MM.1S (cell line): Measurements from ENCODE around the gene FBXO34.

Experiments
- DNase-seq: peaks from one replicate; pipeline ENCODE4 v3.0.0-alpha.2; 2015
- H2AFZ ChIP-seq: fragments of 300-600 bp; sonication (generic); 2 replicates; pipeline ENCODE4 v1.6.0; 2016; ENCODE audit warnings: antibody characterized with exemption, low read length
- H3F3A ChIP-seq: fragments of 300-600 bp; sonication (generic); 2 replicates; pipeline ENCODE4 v1.6.1; 2016; ENCODE audit warnings: mild to moderate bottlenecking, antibody characterized with exemption, low read length, moderate library complexity, mixed read lengths; ENCODE audit not compliant: insufficient read depth
- H3K27ac ChIP-seq: fragments of 300-600 bp; sonication (generic); 2 replicates; pipeline ENCODE4 v1.5.1; 2016; ENCODE audit warnings: mild to moderate bottlenecking, low read length
- H3K27me3 ChIP-seq: fragments of 300-600 bp; sonication (generic); replicated peaks from 2 replicates; pipeline ENCODE4 v1.6.0; 2016; ENCODE audit warnings: low read length; ENCODE audit not compliant: insufficient read depth
- H3K36me3 ChIP-seq: fragments of 300-600 bp; sonication (generic); replicated peaks from 2 replicates; pipeline ENCODE4 v1.6.1; 2016; ENCODE audit warnings: mild to moderate bottlenecking, low read length, mixed read lengths; ENCODE audit not compliant: insufficient read depth
- H3K4me1 ChIP-seq: fragments of 300-600 bp; sonication (generic); 2 replicates; pipeline ENCODE4 v1.6.1; 2016; ENCODE audit warnings: low read length, mixed read lengths
- H3K4me2 ChIP-seq: fragments of 300-600 bp; sonication (generic); 2 replicates; pipeline ENCODE4 v1.6.0; 2016; ENCODE audit warnings: low read depth, low read length
- H3K4me3 ChIP-seq: fragments of 300-600 bp; sonication (generic); 2 replicates; pipeline ENCODE4 v1.5.1; 2016; ENCODE audit warnings: low read length, mixed read lengths
- H3K79me2 ChIP-seq: fragments of 300-600 bp; sonication (generic); 2 replicates; pipeline ENCODE4 v1.6.1; 2016; ENCODE audit warnings: mixed run types, low read length, mixed read lengths
- H3K9ac ChIP-seq: fragments of 300-600 bp; sonication (generic); 2 replicates; pipeline ENCODE4 v1.6.1; 2016; ENCODE audit warnings: low read length, mixed read lengths
- H3K9me2 ChIP-seq: fragments of 300-600 bp; sonication (generic); replicated peaks from 2 replicates; pipeline ENCODE4 v1.6.1; 2016; ENCODE audit warnings: mild to moderate bottlenecking, low read length, mixed read lengths; ENCODE audit not compliant: insufficient read depth
- H3K9me3 ChIP-seq: fragments of 300-600 bp; sonication (generic); replicated peaks from 2 replicates; pipeline ENCODE4 v1.6.1; 2016; ENCODE audit warnings: mild to moderate bottlenecking, low read length, mixed read lengths; ENCODE audit not compliant: insufficient read depth
- H4K20me1 ChIP-seq: fragments of 300-600 bp; sonication (generic); 2 replicates; pipeline ENCODE4 v1.6.1; 2016; ENCODE audit warnings: mild to moderate bottlenecking, low read length, moderate library complexity, mixed read lengths; ENCODE audit not compliant: insufficient read depth
- CTCF ChIP-seq: fragments of 300-600 bp; sonication (generic); IDR thresholded peaks from 2 replicates; pipeline ENCODE4 v1.5.1; 2016; ENCODE audit warnings: antibody characterized with exemption, low read length, mixed read lengths
- EZH2 ChIP-seq: fragments of 300-600 bp; sonication (generic); optimal IDR thresholded peaks from 2 replicates; pipeline ENCODE3; 2017; ENCODE audit warnings: low read depth, mild to moderate bottlenecking, antibody characterized with exemption, low read length, mixed read lengths
- EZH2phosphoT487 ChIP-seq: fragments of 300-600 bp; sonication (generic); IDR thresholded peaks from 2 replicates; pipeline ENCODE4 v1.6.1; 2018; ENCODE audit warnings: antibody characterized with exemption, low read length

Gene FBXO34

GRCh38 chr14:55383541-55384140 lies 112.4 kb downstream of the FBXO34 start:
- H3K4me2 ChIP-seq = no peak overlapping the region
- no peaks in the 10 kb centered on the region for H4K20me1 ChIP-seq
- H3K36me3 ChIP-seq = no peaks in the 10 kb centered on the region
- H2AFZ ChIP-seq = no peak overlapping the region
- H3K9me3 ChIP-seq = no peaks in the 10 kb centered on the region
- no peak for DNase-seq
- H3K9ac ChIP-seq = no peak overlapping the region
- no peaks in the 10 kb centered on the region for H3K9me2 ChIP-seq
- no peaks in the 10 kb centered on the region for H3K4me1 ChIP-seq
- no peaks in the 10 kb centered on the region for H3F3A ChIP-seq
- no peak overlapping the region for H3K4me3 ChIP-seq
- no peak for TF ChIP-seq EZH2phosphoT487
- no peak for TF ChIP-seq EZH2
- no peak for TF ChIP-seq CTCF
- H3K27ac ChIP-seq = no peak overlapping the region
- no peaks in the 10 kb centered on the region for H3K27me3 ChIP-seq
- no peaks in the 10 kb centered on the region for H3K79me2 ChIP-seq

- Histone ChIP-seq H2AFZ (no peak overlapping the region), H3K27ac (no peak overlapping the region), H3K79me2 (no peaks in the 10 kb centered on the region), H3F3A (no peaks in the 10 kb centered on the region), H3K4me1 (no peaks in the 10 kb centered on the region), H3K27me3 (no peaks in the 10 kb centered on the region), H4K20me1 (no peaks in the 10 kb centered on the region), H3K4me3 (no peak overlapping the region), H3K4me2 (no peak overlapping the region), H3K9me3 (no peaks in the 10 kb centered on the region), H3K36me3 (no peaks in the 10 kb centered on the region), H3K9me2 (no peaks in the 10 kb centered on the region), H3K9ac (no peak overlapping the region)
- DNase-seq = no peak
- no peak for TF ChIP-seq CTCF
- no peak for TF ChIP-seq EZH2phosphoT487
- no peak for TF ChIP-seq EZH2
Measured at GRCh38 chr14:55384536-55384935, 113.3 kb downstream of the FBXO34 start.

GRCh38 chr14:55386037-55386808 lies 115.0 kb downstream of the FBXO34 start:
- H3K9me2 ChIP-seq = no peaks in the 10 kb centered on the region
- H4K20me1 ChIP-seq = no peaks in the 10 kb centered on the region
- no peak overlapping the region for H3K4me3 ChIP-seq
- no peaks in the 10 kb centered on the region for H3K4me1 ChIP-seq
- no peaks in the 10 kb centered on the region for H3K79me2 ChIP-seq
- no peaks in the 10 kb centered on the region for H3K36me3 ChIP-seq
- no peak overlapping the region for H2AFZ ChIP-seq
- no peak for DNase-seq
- H3K9me3 ChIP-seq = no peaks in the 10 kb centered on the region
- no peak overlapping the region for H3K9ac ChIP-seq
- TF ChIP-seq EZH2 (no peak), CTCF (no peak), EZH2phosphoT487 (no peak)
- H3K4me2 ChIP-seq = no peak overlapping the region
- H3K27ac ChIP-seq = no peak overlapping the region
- H3K27me3 ChIP-seq = no peaks in the 10 kb centered on the region
- H3F3A ChIP-seq = no peaks in the 10 kb centered on the region
